Measurements from ENCODE around the gene ABLIM2. TPM values are rescaled to one million over a fixed set of nuclear protein-coding genes. Genes with fewer than 3 reads are reported as not detected.

Gene ABLIM2
- total RNA-seq, 1 experiment from 2014 or later = 6.1 TPM

DNA sequence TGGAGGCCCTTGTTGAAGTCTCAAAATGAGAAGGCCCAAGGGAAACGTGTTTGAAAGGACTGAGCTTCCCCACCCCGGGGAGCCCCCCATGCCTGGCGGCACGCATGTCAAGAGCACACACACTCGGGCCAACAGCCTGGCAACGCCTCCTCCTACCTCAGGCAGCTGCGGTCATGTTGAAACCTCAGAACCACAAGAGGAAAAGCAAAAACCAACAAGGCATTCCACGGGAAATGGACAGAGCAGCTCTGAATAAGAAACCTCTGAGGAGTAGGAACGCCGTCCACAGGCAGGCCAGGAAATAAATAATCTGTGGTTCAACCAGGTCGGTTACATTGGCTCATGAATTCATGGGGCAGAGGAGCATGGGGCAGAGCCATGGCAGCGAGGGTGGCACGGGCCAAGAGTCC lies 123.2 kb downstream of the ABLIM2 start:
- CTCF ChIA-PET = no interaction called here
- Histone ChIP-seq H3K9me2 (ENCODE audit: insufficient read depth) (no peaks in the 10 kb centered on the region), H3K27me3 (ENCODE audit: insufficient read depth, low read length) (no peaks in the 10 kb centered on the region), H3K79me2 (ENCODE audit: insufficient read depth, low read length) (no peaks in the 10 kb centered on the region), H3K9ac (ENCODE audit: low read length) (no peak overlapping the region), H4K20me1 (ENCODE audit: insufficient read depth) (no peaks in the 10 kb centered on the region), H3K27ac (ENCODE audit: low read depth, low read length) (no peak overlapping the region), H2AFZ (ENCODE audit: low read depth, low read length, poor library complexity, severe bottlenecking) (no peak overlapping the region), H3K4me1 (ENCODE audit: control insufficient read depth in 1 of 2, insufficient read depth in 2 of 2, low read length in 2 of 2) (no peaks in the 10 kb centered on the region), H3K4me3 (replicated peaks in 1 of 2; ENCODE audit: low read depth in 1 of 2, low read length in 2 of 2) (no peak overlapping the region), H3K4me2 (ENCODE audit: low read length) (no peak overlapping the region), H3K36me3 (ENCODE audit: control insufficient read depth in 1 of 2, insufficient read depth in 2 of 2, low read length in 2 of 2) (no peaks in the 10 kb centered on the region), H3K9me3 (ENCODE audit: control insufficient read depth in 1 of 2, insufficient read depth in 1 of 2, low read depth in 1 of 2, low read length in 2 of 2) (no peaks in the 10 kb centered on the region)
- intact Hi-C loops (cut with micrococcal nuclease) = no loop called here
- POLR2A ChIA-PET = no interaction called here
- RAD21 ChIA-PET (ENCODE audit: low non-redundant PET in 1 of 2, low total read pairs in 2 of 2, uncharacterized antibody in 2 of 2, unreplicated experiment in 2 of 2) = no interaction called here
- DNase-seq (ENCODE audit: low read depth, low spot score) (no peak), ATAC-seq (no peak)
- no TSS peak for BruUV-seq (replicated peaks)
- TF ChIP-seq SIN3A (IDR thresholded peaks at IDR 0.05; ENCODE audit: low read depth) = no peak
- no peak for TF ChIP-seq SRF (IDR thresholded peaks at IDR 0.05; ENCODE audit: low read depth)
- TF ChIP-seq POLR2A (IDR thresholded peaks at IDR 0.05; ENCODE audit: borderline replicate concordance, extremely low read depth, insufficient read depth, insufficient read length) = no peak
- TF ChIP-seq ELF1 (IDR thresholded peaks at IDR 0.05; ENCODE audit: borderline replicate concordance, low read depth) = no peak
- TF ChIP-seq ZFX (IDR thresholded peaks at IDR 0.05) = no peak
- TF ChIP-seq, protein P1, sequence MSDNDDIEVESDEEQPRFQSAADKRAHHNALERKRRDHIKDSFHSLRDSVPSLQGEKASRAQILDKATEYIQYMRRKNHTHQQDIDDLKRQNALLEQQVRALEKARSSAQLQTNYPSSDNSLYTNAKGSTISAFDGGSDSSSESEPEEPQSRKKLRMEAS (IDR thresholded peaks at IDR 0.05) = no peak
- TF ChIP-seq EZH2phosphoT487 (IDR thresholded peaks at IDR 0.05; ENCODE audit: borderline replicate concordance) = no peak
- no peak for TF ChIP-seq YY1 (IDR thresholded peaks at IDR 0.05; ENCODE audit: extremely low read depth, insufficient replicate concordance, low read depth, low read length)
- TF ChIP-seq EZH2 (IDR thresholded peaks at IDR 0.05) = no peak
- TF ChIP-seq ZNF274 (IDR thresholded peaks at IDR 0.05; ENCODE audit: low read depth, low read length) = no peak
- TF ChIP-seq RAD21 (IDR thresholded peaks at IDR 0.05; ENCODE audit: low read depth) = no peak
- TF ChIP-seq, protein P2, sequence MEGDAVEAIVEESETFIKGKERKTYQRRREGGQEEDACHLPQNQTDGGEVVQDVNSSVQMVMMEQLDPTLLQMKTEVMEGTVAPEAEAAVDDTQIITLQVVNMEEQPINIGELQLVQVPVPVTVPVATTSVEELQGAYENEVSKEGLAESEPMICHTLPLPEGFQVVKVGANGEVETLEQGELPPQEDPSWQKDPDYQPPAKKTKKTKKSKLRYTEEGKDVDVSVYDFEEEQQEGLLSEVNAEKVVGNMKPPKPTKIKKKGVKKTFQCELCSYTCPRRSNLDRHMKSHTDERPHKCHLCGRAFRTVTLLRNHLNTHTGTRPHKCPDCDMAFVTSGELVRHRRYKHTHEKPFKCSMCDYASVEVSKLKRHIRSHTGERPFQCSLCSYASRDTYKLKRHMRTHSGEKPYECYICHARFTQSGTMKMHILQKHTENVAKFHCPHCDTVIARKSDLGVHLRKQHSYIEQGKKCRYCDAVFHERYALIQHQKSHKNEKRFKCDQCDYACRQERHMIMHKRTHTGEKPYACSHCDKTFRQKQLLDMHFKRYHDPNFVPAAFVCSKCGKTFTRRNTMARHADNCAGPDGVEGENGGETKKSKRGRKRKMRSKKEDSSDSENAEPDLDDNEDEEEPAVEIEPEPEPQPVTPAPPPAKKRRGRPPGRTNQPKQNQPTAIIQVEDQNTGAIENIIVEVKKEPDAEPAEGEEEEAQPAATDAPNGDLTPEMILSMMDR (IDR thresholded peaks at IDR 0.05 in 2 of 3, conservative IDR thresholded peaks at IDR 0.05 in 1 of 3; ENCODE audit: borderline replicate concordance in 1 of 3, insufficient read depth in 1 of 3, low read depth in 2 of 3, low read length in 2 of 3) = no peak
- TF ChIP-seq EGR1 (IDR thresholded peaks at IDR 0.05; ENCODE audit: low read depth) = no peak
- no peak for TF ChIP-seq TCF7L2 (IDR thresholded peaks at IDR 0.05; ENCODE audit: borderline replicate concordance, extremely low read depth, insufficient read depth, insufficient read length)
